Bone marrow (tissue), 2 donors: Measurements from ENCODE around the gene GFRA4.

Experiments used
- DNase-seq, 2 donors: peaks; one replicate each; lab custom pipeline; 2025; lab: John Stamatoyannopoulos, UW

The GFRA4 gene, protein sequence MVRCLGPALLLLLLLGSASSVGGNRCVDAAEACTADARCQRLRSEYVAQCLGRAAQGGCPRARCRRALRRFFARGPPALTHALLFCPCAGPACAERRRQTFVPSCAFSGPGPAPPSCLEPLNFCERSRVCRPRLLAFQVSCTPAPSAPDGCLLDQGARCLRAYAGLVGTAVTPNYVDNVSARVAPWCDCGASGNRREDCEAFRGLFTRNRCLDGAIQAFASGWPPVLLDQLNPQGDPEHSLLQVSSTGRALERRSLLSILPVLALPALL

DNA sequence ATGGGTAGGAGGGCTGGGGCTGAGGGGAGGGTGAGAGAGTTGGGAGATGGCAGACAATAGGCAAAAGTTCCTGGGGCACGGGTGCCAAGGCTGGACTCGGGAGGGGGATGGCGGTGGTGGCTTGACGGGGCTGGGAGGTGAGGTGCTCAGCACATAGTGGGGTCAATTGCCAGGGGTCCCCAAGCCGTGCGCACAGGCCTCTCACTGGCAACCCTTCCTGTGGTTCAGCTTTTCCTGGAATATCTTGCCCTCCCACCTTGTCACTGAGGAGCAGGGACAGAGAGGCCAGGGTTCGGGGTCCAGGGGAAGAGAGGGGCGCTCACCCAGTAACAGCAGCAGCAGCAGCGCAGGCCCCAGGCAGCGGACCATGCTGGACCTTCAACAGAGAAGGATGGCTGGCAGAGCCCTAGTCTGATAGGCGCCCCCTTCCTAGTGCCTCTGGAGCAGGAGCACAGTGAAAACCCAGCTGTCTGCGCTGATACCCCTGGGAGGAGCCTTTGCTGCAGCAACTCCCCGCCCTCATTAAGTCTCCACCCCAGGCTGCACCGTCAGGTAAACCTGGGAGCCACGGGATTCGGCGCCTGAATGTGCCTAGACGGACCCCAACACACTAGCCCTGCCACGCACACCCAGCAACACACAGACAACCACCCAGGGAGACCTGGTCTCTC is at the start of gene GFRA4:
Gene GFRA4 (minus strand): TSS at position 369 of the 671 bp plus-strand sequence. CDS start 0 bp downstream, at position 369.
- no peak for DNase-seq

DNA sequence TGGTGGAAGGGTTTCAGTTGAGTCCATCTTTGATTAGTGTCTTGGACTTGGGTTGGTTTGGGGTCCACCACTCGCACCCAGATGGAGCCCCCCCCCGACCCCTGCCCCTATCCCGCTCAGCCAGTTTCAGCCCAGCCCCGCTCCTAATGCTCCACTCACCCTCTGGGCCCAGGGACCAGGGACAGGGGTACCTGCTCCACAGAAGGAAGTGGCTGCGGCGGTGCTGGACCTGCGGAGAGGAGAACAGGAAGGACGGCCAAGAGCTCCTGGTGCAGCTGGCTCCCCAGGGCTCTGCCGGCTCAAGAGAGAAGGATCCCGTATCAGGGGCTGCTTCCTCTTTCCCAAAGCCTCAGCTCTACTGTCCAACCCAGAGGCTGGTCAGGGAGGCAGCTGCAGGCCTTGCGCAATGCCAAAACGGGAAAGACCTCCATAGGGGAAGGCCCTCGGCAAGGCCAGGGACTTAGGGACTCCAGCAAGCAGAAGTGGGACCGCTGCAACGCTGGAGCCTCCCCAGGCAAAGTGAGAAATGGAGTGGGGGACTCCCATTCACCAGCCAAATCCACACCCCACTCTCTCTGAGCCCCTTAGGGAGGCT is 49.2 kb upstream of the GFRA4 start, which contains the start of gene SIGLEC1:
Gene SIGLEC1 (minus strand): TSS at position 322 of the 595 bp plus-strand sequence. CDS start 5,472 bp downstream, outside the sequence.
- peak in 1 of 2 donors; percentile 16 for DNase-seq

DNA sequence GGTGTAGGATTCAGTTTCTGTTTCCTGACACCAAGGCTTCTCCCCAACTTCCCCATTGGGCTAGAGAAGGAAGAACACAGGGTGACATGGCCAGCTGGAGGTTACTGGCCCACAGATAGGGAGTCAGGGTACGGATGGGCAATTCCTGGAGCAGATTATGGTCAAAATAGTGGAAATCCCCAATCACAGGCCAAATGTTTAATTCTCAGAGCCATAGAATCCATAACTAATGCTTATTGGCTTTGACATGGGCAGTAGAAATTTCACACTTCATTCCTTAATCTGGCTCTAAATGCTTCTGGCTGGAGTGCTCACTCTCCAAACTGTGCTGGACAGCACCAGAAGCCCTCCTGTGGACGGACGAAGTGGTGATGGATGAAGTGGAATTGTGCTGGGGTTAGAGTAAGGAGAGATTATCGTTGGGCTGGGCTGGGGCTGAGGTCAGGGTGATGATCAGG is 48.3 kb upstream of the GFRA4 start:
- DNase-seq, result no peak

DNA sequence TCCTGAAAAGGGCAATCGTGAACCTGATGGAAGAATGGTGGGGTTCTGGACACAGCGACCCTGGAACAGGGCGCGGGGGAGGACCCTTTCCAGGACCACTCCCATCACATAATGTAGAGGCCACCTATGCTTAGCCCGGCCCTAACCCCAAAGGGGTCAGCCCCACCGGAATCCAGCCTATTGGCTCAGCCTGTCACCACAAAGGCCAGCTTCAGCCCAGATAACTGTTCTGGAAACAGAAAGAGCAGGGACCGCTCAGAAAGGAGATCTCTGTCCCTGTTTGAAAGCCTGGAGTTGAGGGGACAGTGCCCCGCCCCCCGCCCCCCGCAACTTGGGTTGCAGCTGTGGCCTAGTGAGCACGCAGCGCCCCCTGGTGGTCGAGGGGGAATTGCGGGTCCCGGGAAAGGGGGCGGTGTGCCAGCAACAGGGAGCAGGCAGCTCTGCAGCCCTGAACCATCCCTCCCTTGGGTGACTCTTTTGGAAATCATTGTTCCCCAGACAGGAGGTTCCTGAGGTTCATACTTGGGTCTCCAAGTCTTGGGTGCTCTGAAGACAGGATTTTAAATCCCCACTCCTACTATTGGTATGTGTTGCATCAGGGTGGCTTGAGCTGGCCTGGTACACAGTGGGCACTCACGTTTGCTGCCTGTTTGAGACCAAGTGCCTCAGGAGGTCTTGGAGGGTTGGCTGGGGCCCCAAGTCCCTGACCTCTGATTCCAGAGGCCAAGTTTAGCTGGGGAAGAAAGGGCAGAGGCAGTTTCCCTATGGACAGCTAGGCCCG is 47.7 kb upstream of the GFRA4 start:
- DNase-seq, result peak; percentile 41 to 52

DNA sequence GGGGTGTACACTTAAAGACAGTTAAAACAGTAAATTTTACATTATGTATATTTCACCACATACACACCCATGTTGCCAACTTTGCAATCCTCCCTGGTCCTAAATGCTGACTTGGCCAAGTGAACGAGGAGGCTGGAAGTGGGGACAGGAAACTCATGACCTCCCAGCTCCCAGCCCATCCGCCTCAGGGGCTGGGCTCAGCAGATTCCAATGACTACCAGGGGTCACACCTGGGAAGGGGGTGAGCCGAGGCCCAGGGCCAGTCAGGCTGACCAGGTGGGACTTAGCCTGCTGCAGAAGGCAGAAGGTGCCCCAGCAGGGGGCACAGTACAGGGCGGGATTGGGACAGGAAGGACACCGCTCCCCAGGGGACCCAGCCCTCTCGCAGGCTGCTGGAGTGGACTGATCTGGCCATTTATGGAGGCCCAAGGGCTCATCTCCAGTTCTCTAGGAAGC is 46.8 kb upstream of the GFRA4 start:
- no peak for DNase-seq

DNA sequence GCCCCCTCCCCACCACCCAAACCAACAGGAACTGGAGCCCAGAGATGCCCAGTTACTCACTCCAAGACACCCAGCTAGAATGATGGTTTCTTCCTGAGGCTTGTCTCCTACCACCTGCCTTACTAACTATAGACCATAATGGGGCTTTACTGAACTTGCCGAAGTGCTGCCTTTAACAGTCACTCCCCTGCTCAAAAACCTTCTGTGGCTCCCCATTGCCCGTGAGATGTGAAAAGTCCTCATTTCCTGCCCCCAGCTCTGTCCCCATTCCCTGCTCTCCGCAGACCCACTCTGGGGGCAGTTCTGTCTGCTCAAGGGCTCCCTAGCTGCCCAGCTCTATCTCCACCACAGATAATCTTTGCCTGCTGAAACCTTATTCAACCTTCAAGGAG is 44.3 kb upstream of the GFRA4 start:
- DNase-seq, result no peak

DNA sequence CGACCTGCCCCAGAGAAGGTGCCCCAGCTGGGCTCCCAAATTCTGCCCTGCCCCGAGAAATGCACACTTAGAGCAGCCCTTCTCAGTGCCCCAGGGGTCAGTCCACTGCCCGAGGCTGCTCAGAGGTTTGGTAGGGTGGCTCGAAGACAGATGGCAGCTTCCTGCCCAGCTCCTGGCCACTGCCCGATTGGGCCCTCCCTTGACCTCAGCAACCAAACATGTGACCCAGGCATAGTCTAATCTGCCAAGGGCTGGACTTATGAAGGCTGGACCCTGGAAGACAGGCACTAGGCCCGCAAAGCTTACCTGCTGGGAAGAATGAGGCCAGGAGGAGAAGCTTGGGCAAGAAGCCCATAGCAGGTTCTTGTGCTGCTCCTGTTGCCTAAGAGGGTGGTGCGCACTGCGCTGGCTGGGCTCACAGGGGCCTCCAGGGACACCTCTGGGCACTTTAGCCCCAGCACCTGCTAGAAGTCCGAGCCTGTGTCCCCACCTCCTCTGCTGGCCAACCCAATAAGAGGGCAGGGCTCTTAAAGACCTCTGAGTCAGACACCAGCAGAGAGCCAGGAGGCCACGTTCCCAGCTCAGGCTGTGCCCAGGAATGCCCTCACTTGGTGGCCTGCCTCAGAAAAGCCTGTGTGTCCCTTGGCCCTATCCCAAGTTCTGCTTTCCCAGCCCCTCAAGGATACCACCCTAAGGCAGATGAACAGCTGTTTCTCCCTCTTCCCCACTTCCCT is 43.7 kb upstream of the GFRA4 start:
- DNase-seq, result no peak

DNA sequence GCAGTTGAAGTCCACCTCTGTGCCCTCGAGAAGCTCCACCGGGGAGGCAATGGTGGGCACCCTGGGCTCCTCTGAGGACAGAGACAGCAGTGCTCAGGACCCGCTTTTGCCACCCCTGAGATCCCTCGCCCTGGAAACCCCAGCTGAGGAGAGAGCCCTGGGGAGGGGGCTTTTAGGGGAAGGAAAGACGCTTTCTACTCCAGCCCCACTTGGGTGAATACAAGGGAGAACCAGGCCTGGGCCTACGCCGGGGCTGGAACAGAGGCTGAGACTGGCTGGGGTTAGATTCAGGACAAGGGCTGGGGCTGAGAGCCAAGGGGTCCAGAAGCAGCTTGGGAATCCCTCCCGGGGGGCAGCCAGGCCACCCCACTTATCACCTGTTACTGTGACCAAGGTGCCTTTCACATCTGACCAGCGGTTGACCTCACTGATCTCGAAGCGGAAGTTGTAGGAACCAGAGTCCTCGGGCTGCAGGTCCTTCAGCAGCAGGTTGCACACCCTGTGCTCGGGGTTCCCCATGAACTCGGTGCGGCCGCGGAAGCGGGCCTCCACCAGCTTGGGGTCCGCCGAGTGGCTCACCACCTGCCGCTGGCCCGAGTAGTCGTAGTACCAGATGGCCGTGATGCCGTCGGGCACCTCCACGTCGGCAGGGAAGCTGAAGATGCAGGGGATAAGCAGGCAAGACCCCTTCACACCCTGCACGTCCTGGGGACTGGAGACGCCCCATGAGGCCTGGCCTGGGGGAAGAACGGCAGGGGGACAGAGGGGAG is 43.0 kb upstream of the GFRA4 start:
- DNase-seq, result no peak

DNA sequence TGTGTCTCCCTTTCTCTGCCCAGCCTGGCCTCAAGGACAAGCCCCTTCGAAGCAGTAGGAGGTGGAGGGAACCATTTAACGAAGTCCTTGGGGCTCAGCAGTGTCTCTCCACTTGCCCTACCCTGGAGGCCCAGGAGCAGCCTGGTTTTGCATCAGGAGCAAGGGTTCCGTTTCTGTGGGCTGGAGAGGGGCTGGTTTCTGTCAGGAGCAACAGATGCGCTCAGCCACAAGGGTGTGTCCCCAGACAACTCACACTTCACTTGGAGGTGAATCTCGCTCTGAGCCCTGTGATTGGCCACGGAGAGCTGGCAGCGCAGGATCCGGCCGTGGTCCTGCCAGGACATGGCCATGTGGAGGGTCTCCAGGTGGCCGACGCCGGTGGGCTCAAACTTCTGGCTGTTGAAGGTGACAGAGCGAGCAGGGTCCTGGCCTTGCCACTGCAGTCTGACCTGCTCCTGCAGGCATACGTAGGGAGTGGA is 42.3 kb upstream of the GFRA4 start:
- DNase-seq, result no peak

DNA sequence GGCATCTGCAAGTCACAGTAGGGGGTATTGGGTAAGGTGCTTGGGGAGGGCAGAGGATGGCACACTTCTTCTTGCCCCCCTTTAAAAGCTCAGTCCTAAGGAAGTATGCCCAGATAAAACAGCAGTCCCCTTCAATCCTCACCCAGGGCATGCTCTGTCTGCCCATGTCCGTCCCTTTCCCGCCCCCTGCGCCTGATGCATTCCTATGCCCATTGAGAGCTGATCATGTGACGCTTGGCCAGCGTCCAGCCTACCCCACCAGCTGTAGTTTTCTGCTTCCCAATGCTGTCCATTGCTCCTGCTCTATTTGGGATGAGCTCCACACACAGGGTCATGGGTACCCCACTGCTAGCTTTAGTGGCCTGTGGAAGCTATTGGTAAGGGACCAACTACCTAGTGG is 40.9 kb upstream of the GFRA4 start:
- DNase-seq, result no peak

DNA sequence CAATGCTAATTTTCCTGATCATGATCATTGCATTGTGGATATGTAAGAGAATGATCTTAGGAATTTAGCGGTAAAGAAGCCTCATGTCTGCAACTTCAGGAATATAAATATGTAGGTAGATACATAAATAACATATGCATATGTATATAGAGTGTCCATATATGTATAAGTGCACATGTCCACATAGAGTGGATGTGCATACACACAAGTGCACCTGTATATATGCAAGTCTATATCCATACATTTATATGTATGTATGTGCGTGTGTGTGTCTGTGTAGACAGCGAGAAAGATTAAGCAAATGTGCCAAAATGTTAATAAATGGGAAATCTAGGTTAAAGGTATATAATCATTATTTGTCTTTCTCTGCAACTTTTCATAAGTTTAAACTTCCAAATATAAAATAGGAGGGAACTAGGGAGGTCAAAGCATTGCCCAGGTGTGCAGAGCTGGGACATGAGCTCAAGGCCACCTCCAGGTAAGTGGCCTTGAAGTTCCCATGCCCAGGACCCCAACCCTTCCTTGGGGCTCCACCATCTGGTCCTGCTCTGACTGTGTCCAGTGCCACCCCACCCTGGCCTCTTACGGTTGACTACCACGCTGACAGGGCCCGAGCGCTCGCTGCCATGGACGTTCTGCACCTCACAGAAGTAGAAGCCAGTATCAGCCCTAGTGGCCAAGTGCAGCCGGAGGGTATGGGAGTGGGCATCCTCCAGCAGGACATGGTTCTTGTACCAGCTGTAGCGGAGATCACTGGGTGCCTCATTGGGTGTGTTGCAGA is 39.6 kb upstream of the GFRA4 start:
- DNase-seq, result no peak

DNA sequence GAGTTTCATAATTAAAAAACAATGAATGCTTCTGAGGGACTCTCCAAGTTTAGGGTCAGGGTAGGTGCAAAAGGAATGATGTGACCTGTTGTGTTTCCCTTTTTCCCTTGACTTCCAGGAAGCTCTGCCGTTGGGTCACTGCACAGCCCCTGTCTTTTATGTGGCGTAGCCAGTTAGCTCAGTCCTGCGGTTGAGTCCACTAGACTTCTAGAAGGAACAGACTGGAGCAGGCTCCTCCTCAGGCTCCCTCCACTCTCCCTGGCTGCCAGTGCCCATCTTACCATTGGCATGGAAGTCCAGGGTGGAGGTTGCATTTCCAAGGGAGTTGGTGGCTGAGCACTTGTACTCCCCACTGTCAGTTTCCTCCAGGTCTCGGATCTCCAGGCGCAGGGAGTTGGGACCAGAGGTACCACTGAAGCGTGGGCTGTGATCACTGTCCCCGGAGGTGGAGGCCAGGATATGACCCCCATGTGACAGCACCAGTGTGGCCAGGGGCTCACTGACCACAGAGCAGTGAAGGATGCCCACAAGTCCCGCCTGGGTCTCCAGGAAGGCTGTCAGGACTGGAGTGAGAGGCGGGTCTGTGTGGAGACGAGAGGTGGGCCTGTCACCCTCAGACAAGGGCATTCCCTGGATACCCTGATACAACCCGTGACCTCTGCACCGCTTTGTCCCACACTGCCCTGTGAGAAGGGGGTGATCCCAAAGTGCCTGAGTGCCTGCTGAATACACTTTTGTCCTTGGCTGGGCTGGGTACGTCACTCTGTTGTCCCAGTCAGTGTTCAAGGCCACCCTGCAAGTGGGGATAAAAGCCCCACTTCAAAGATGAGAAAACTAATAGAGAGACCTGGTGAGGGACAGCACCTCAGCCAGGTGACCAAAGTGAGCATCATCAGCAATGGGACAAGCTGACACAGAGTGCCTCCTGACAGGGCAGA is 38.1 kb upstream of the GFRA4 start:
- DNase-seq, result no peak

DNA sequence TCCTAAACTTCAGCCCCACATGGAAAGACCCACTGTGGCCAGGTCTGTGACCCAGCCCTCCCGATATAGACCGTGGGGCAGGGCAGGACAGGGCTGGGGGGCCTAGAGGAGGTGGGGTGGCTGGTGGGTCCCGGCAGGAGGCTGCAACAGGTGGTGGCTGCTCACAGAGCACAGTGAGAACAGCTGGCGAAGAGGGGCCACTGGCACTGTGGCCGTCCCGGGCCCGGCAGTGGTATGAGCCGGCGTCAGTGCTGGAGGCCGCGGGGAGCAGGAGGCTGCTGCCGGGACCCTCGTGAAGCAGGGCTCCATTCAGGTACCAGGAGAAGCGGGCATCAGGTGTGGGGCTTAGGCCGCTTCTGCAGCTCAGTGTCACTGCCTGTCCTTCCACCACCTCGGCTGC is 35.8 kb upstream of the GFRA4 start:
- no peak for DNase-seq

DNA sequence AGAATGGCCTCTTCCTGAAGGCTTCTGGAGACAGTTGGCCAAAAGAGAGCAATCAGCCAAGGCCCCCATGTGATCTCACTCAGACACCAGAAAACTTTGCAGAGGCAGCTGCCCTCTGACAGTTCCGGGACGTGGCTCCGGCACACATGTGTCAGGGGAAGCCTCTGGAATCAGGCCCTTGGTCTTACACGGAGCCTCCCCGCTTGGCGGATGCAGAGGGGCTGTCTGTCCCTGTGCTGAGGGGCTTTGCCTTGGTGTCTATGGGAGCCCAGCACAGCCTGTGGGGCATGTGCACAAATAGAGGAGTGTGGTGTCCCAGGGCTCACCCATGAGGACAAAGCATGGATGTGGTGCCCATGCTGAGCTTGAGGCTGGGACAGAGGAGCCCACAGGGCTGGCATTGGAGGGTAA is 35.4 kb upstream of the GFRA4 start:
- DNase-seq, result no peak

DNA sequence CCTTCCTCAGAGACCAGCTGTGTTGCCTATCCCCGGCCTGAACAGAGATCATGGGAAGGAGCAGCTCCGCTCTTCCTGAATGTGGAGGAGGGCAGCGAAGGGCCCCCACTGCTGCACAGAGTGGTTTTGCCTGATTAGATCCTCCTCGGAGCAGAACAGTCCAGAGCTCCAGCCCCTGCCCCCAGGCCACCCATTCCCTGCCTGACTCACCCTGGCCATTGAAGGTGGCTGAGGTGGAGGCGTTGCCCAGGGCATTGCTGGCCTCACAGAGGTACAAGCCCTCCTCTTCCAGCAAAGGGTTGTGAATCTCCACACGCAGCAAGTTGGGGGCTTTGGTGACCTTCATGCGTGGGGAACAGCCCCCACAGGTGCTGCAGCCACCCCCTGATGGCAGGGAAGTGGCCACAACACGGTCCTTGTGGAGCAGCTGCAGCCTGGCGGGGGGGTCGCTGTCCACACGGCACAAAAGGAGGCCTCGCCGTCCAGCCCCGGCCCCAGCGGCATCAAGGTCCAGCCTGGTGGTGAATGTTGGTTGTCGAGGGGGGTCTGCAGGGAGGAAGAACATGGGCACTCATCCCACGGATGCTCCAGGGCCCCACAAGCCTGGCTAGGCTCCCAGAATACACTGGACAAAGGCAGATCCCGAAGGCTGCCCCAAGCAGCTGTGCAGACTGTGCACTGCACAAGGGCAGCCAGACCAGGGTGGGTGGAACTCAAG is 34.5 kb upstream of the GFRA4 start:
- no peak for DNase-seq

DNA sequence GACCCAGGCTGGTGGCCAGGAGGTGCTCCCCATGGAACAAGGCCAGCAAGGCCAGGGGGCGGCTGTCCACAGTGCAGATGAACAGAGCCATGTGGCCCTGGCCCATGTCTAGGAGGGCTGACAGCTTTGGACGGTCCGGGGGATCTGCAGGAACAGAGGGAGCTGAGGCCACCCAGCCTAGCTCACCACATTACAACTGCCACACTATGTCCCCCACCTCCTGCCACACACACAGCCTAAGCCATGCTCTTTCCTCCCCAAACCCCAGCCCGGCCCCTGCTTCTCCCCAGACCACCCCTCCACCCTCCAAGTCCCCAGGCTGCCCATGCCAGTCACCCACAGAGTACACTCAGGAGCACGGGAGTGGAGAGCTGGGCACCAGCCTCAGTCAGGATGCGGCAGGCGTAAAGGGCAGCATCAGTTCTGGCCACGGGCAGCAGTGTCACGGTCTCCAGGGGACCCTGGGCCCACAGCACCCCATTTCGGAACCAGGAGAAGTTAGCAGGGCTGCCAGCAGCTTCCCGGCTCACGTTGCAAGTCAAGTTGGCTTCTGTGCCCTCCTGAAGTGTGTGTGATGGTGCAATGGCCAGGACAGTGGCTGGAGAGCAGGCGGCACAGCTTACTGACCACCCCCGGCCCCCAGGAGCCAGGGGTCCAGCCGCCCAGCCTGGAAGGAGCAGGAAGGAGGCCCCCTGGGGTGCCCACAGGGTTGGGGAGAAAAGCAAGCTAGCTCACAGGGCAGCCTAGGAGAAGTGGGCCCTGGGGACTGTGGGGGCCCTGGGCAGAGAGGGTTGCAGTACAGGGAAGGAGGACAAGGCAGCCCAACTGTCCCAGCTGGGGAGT is 33.8 kb upstream of the GFRA4 start:
- DNase-seq, result no peak

DNA sequence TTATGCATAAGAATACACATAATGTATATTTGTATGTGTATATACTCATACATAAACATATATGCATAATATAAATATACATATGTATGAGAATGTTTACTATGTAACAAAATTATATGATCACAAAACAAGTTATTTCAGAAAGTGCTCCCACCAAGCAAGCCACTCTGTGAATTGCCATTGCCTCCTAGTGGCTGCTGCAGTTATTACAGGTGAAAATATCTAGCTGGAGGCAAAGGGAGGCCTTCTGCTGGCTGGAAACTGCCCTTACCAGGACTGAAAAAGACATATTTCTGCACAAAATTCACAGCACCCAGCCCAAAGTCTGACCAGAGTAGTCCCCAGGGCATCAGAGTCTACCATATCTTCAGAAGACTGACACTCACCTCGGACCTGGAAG is 33.0 kb upstream of the GFRA4 start:
- DNase-seq, result no peak
